Gastroesophageal sphincter (tissue), 4 donors: ENCODE measurements around the gene MLXIP. TPM values are rescaled to one million over a fixed set of nuclear protein-coding genes. Genes with fewer than 3 reads are reported as not detected.
"Not testable (repeated sequence)": the region's sequence is repeated elsewhere in the genome, so short reads cannot be mapped to it uniquely, and the experiment has no call there.

ENCODE experiments used
- ATAC-seq: fragments of 150-250 bp; one replicate; pipeline ENCODE4 v1.9.1; 2016; ENCODE audit warnings: mild to moderate bottlenecking, moderate library complexity
- H3K27ac ChIP-seq, 4 donors: fragments of 200-600 bp; sonication (generic) in 3 of 4; 1 replicate in 3 of 4; 2 replicates in 1 of 4; pipeline ENCODE4 v1.5.1; 2016 to 2019
- H3K27me3 ChIP-seq: fragments of 200-600 bp; sonication (generic); one replicate; pipeline ENCODE4 v1.5.1; 2019
- H3K36me3 ChIP-seq, 2 donors: fragments of 200-600 bp; sonication (generic); one replicate each; pipeline ENCODE4 v1.5.1; 2019; ENCODE audit warnings: control low read depth in 1 of 2
- H3K4me1 ChIP-seq, 3 donors: fragments of 200-600 bp; sonication (generic); 1 replicate in 2 of 3; 2 replicates in 1 of 3; pipeline ENCODE4 v1.5.1; 2016 to 2019; ENCODE audit warnings: control low read depth in 2 of 3
- H3K4me3 ChIP-seq, 2 donors: fragments of 200-600 bp; sonication (generic); one replicate each; pipeline ENCODE4 v1.5.1; 2019; ENCODE audit warnings: mild to moderate bottlenecking in 1 of 2, moderate library complexity in 1 of 2
- H3K9me3 ChIP-seq, 3 donors: fragments of 200-600 bp; sonication (generic); one replicate each; pipeline ENCODE4 v1.5.1; 2017 to 2019; ENCODE audit warnings: control low read depth in 2 of 3
- CTCF ChIP-seq, 4 experiments: fragments of 200-600 bp in 2 of 4; fragments of 450-650 bp in 2 of 4; sonication (generic) in 1 of 4; IDR thresholded peaks; one replicate each; pipeline ENCODE4 v1.5.1; 2017 to 2019; ENCODE audit warnings: antibody characterized with exemption in 4 of 4, mild to moderate bottlenecking in 2 of 4, moderate library complexity in 2 of 4
- EP300 ChIP-seq: sonication (generic); formaldehyde crosslinking; IDR thresholded peaks from one replicate; pipeline ENCODE4 v1.6.1; 2017; ENCODE audit warnings: antibody characterized with exemption, mild to moderate bottlenecking
- POLR2A ChIP-seq, 2 donors: fragments of 450-650 bp; IDR thresholded peaks; one replicate each; pipeline ENCODE4 v1.6.1; 2017; ENCODE audit warnings: antibody characterized with exemption in 2 of 2, mild to moderate bottlenecking in 2 of 2, moderate library complexity in 1 of 2
- POLR2AphosphoS5 ChIP-seq: sonication (generic); formaldehyde crosslinking; IDR thresholded peaks from one replicate; pipeline ENCODE4 v1.6.1; 2017; ENCODE audit warnings: antibody characterized with exemption
- WGBS, 2 donors: methylation state at CpG; one replicate each; pipeline ENCODE4 v1.1.5; 2018; ENCODE audit warnings: low coverage in 1 of 2; 5-methylcytosine and 5-hydroxymethylcytosine counted together
- total RNA-seq, 4 donors: library from RNA; depleted of rRNA; stranded (reverse); fragments of >200 nt; gene quantifications; one replicate each; pipeline ENCODE4 v1.1.0, GENCODE V29; 2016

Gene MLXIP
- total RNA-seq, 4 donors from 2014 or later = 28.8 to 87.4 (median 54.9) TPM

GRCh38 chr12:122099280-122099749 lies 20.8 kb downstream of the MLXIP start:
- no CpG with 5 or more reads among the region's 6 CpGs for WGBS, 2 donors
- no peak for TF ChIP-seq POLR2A (IDR thresholded peaks at IDR 0.05)
- TF ChIP-seq POLR2AphosphoS5 = no peak
- TF ChIP-seq CTCF (IDR thresholded peaks at IDR 0.05) = no peak
- TF ChIP-seq EP300 = no peak
- no peaks in the 10 kb centered on the region for H3K27me3 ChIP-seq
- no peak overlapping the region for H3K4me3 ChIP-seq
- no peaks in the 10 kb centered on the region for H3K9me3 ChIP-seq
- peaks cover 10 to 96% (median 45%) of the 10 kb centered on the region in 3 donors for H3K4me1 ChIP-seq
- peak overlapping the region in 3 of 4 donors; percentile 71 to 79 (median 74) for H3K27ac ChIP-seq
- H3K36me3 ChIP-seq = no peaks in the 10 kb centered on the region
- no peak for ATAC-seq

- Histone ChIP-seq H3K27me3 (no peaks in the 10 kb centered on the region), H3K4me1 (peaks cover 10 to 96% (median 40%) of the 10 kb centered on the region in 3 donors), H3K27ac (peak overlapping the region in 3 of 4 donors; percentile 71 to 79 (median 74)), H3K4me3 (no peak overlapping the region), H3K9me3 (no peaks in the 10 kb centered on the region), H3K36me3 (no peaks in the 10 kb centered on the region)
- no peak for TF ChIP-seq POLR2A (IDR thresholded peaks at IDR 0.05)
- no peak for TF ChIP-seq POLR2AphosphoS5
- TF ChIP-seq EP300 = no peak
- TF ChIP-seq CTCF (IDR thresholded peaks at IDR 0.05) = no peak
- no peak for ATAC-seq
- WGBS, 2 donors = 42 to 54% methylated on average over 3 of the region's 3 CpGs
These were observed 21.3 kb downstream of the MLXIP start for GRCh38 chr12:122099856-122100255.

GRCh38 chr12:122100568-122100967 lies 22.0 kb downstream of the MLXIP start:
- Histone ChIP-seq H3K9me3 (no peaks in the 10 kb centered on the region), H3K4me3 (no peak overlapping the region), H3K27me3 (no peaks in the 10 kb centered on the region), H3K27ac (no peak overlapping the region), H3K4me1 (peaks cover 10 to 96% (median 37%) of the 10 kb centered on the region in 3 donors), H3K36me3 (no peaks in the 10 kb centered on the region)
- ATAC-seq = no peak
- TF ChIP-seq CTCF (IDR thresholded peaks at IDR 0.05) (no peak), POLR2AphosphoS5 (no peak), POLR2A (IDR thresholded peaks at IDR 0.05) (no peak), EP300 (no peak)
- 71 to 100% methylated on average over 1 of the region's 1 CpG for WGBS, 2 donors

GRCh38 chr12:122102331-122102730 lies 23.8 kb downstream of the MLXIP start:
- Histone ChIP-seq H3K4me1 (peaks cover 15 to 96% (median 42%) of the 10 kb centered on the region in 3 donors), H3K27me3 (no peaks in the 10 kb centered on the region), H3K9me3 (no peaks in the 10 kb centered on the region), H3K4me3 (no peak overlapping the region), H3K27ac (no peak overlapping the region), H3K36me3 (no peaks in the 10 kb centered on the region)
- WGBS, 2 donors = 50 to 57% methylated on average over 3 of the region's 3 CpGs
- no peak for ATAC-seq
- no peak for TF ChIP-seq POLR2A (IDR thresholded peaks at IDR 0.05)
- no peak for TF ChIP-seq EP300
- TF ChIP-seq CTCF (IDR thresholded peaks at IDR 0.05) = no peak
- no peak for TF ChIP-seq POLR2AphosphoS5

GRCh38 chr12:122104844-122105243 lies 26.3 kb downstream of the MLXIP start:
- WGBS, 2 donors = 49 to 50% methylated on average over 5 to 7 of the region's 7 CpGs
- H3K4me1 ChIP-seq = peaks cover 7 to 96% (median 35%) of the 10 kb centered on the region in 3 donors

GRCh38 chr12:122105496-122105895 lies 26.9 kb downstream of the MLXIP start:
- H3K9me3 ChIP-seq, H3K36me3 ChIP-seq, ATAC-seq, H3K4me3 ChIP-seq, H3K27me3 ChIP-seq: not testable (repeated sequence)
- Histone ChIP-seq H3K4me1 (peaks cover 5 to 96% (median 33%) of the 10 kb centered on the region in 3 donors), H3K27ac (peak overlapping the region in 2 of 4 donors; percentile 11 to 21)
- WGBS, 2 donors = 44 to 97% methylated on average over 5 to 8 of the region's 11 CpGs

More at GRCh38 chr12:122104844-122105243, 26.3 kb downstream of the MLXIP start:
- Histone ChIP-seq H3K4me3 (no peak overlapping the region), H3K9me3 (no peaks in the 10 kb centered on the region), H3K27ac (peak overlapping the region in 1 of 4 donors; percentile 11), H3K27me3 (no peaks in the 10 kb centered on the region), H3K36me3 (no peaks in the 10 kb centered on the region)
- no peak for ATAC-seq
- TF ChIP-seq POLR2AphosphoS5 = no peak
- TF ChIP-seq EP300 = no peak
- no peak for TF ChIP-seq CTCF (IDR thresholded peaks at IDR 0.05)
